Measurements from ENCODE around the gene CCND2.

The CCND2 gene

GRCh38 chr12:4265280-4265679 lies 8.3 kb upstream of the CCND2 start:
- H3K9ac ChIP-seq (ENCODE audit: low read length) = no peak overlapping the region
- no peaks in the 10 kb centered on the region for H3K36me3 ChIP-seq (ENCODE audit: control insufficient read depth, insufficient read depth, low read length)
- H3K4me3 ChIP-seq (ENCODE audit: low read length) = no peak overlapping the region
- no peak overlapping the region for H3K27ac ChIP-seq (ENCODE audit: low read depth, low read length)
- no peaks in the 10 kb centered on the region for H3K4me1 ChIP-seq (ENCODE audit: control insufficient read depth, insufficient read depth, low read length)
- no peaks in the 10 kb centered on the region for H3K27me3 ChIP-seq (ENCODE audit: control insufficient read depth, insufficient read depth, low read length)

DNA sequence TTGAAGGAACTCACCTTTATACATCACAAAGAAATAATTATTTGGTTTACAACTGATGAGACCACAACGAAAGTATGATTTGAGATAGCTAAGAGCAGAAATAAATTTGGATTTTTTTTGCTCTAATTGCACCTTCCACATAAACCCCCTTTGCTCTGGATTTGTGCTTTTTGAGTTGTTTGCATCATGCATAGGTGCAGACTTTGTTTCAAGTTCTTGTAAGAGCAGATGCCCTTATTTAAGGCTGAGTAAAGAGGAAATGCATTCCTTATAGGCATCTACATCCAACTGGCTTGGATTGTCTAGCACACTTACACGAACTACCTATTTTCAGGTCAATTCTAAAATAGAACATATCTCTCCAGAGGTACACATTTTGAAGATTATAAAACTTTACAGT lies 6.6 kb upstream of the CCND2 start:
- Histone ChIP-seq H3K36me3 (ENCODE audit: control insufficient read depth, insufficient read depth, low read length) (no peaks in the 10 kb centered on the region), H3K4me3 (ENCODE audit: low read length) (no peak overlapping the region), H3K4me1 (ENCODE audit: control insufficient read depth, insufficient read depth, low read length) (no peaks in the 10 kb centered on the region), H3K9ac (ENCODE audit: low read length) (no peak overlapping the region), H3K27ac (ENCODE audit: low read depth, low read length) (no peak overlapping the region), H3K27me3 (ENCODE audit: control insufficient read depth, insufficient read depth, low read length) (no peaks in the 10 kb centered on the region)

DNA sequence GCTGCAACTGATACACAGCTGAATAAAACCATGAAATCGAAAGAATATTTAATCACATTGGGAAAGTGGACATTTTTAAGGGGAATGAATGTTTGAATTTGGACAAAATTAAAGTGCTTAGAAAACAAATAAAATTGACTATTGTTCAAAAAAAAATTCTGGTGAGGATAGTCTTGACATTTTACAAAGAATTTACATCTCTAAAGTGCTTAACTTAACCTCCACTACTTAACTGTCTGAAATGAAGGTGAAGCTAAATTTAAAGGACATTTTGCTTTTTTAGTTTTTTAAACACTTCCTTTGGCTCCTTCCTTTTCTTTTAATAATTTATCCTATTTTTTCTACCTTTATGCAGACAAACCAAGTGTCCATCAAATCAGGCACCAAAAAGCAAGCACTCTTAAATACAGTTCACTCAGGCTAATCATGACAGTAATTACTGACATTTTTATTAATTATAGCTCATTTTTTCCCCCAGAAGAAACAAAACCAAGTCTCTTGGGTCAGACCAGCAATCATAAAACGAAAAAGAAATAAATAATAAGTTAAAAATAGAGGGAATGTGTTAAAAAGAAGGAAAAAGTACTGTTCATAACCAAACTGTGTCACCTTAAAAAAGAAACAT lies 5.7 kb upstream of the CCND2 start:
- H3K4me1 ChIP-seq (ENCODE audit: control insufficient read depth, insufficient read depth, low read length) = peaks cover 5% of the 10 kb centered on the region
- no peaks in the 10 kb centered on the region for H3K36me3 ChIP-seq (ENCODE audit: control insufficient read depth, insufficient read depth, low read length)
- no peak overlapping the region for H3K4me3 ChIP-seq (ENCODE audit: low read length)
- H3K9ac ChIP-seq (ENCODE audit: low read length) = no peak overlapping the region
- H3K27ac ChIP-seq (ENCODE audit: low read depth, low read length) = no peak overlapping the region
- H3K27me3 ChIP-seq (ENCODE audit: control insufficient read depth, insufficient read depth, low read length) = no peaks in the 10 kb centered on the region

DNA sequence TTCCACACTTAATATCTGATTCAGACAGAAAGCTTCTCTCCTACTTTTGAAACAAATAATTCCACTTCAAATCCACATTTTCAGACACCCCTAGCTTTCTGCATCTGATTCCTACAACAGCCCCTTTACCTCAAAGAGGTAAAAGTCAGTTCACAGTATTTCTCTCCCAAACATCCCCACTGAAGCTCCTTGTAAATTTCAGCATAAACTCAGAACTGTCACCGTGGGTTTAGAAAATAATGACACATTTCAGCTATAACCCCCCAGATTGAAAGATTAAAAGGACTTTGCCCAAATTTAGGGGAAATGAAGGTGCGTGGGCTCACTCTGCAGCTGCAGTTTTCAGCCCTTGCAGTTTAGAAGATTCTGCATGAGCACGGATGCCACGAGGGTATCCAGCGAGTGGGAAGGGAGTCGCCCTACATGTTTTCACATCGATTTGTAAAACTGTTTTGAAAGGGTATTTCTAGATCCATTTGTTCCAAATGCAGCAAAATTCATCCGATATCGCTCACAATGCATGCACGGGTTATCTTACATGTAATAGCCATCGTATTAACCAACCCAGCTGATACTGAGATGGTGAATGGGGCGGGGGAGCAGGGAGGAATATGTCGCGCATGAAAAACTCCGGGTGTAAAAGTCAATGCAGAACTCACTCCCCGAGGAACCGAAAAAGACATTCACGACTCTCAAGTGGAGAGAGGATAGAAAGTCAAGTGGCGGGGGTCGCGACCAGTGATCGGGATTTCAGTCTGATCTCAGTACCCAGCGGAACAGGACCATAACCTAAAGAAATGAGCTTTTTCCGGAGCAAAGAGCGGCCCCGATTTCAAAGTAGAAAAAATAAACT lies 5.0 kb upstream of the CCND2 start:
- Histone ChIP-seq H3K27me3 (ENCODE audit: control insufficient read depth, insufficient read depth, low read length) (no peaks in the 10 kb centered on the region), H3K4me1 (ENCODE audit: control insufficient read depth, insufficient read depth, low read length) (peaks cover 8% of the 10 kb centered on the region), H3K36me3 (ENCODE audit: control insufficient read depth, insufficient read depth, low read length) (no peaks in the 10 kb centered on the region), H3K27ac (ENCODE audit: low read depth, low read length) (peak overlapping the region; percentile 89), H3K9ac (ENCODE audit: low read length) (peak overlapping the region; percentile 41), H3K4me3 (ENCODE audit: low read length) (peak overlapping the region; percentile 69)

DNA sequence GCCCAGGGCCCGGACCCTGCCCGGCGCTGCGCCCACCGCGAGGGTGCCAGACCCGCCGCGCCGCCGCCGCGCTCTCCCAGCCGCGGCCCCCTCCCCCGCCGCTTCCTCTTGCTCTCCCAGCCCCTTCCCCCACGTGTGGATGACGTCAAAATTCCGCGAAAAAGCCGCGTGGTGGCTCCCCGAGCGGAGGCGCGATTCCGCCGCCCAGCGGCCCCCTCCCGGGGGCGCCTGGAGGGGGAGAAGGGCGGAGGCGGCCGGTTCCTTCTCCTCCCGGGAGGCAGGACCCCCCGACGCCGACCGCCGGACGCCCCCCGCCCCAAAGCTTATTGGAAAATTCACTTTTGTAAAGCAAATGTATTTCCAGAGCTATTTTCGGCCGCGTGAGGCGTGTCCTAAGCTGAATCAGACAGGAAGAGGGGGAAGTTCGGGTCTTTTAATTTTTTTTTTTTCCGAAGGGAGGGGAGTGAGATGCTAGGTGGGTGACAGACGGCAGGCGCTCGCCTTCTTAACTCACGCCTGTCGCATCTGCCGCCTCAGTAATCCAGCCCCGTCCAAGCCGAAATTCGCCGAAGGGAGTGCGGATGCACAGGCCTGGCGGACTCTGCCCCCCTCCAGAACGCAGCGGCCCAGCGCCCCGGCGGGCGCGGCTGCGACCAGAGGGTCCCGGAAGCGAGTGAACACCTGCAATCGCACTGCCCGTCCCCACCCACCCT lies 4.1 kb upstream of the CCND2 start:
- Histone ChIP-seq H3K36me3 (ENCODE audit: control insufficient read depth, insufficient read depth, low read length) (no peaks in the 10 kb centered on the region), H3K4me1 (ENCODE audit: control insufficient read depth, insufficient read depth, low read length) (peaks cover 8% of the 10 kb centered on the region), H3K4me3 (ENCODE audit: low read length) (peak overlapping the region; percentile 55), H3K9ac (ENCODE audit: low read length) (no peak overlapping the region), H3K27me3 (ENCODE audit: control insufficient read depth, insufficient read depth, low read length) (no peaks in the 10 kb centered on the region), H3K27ac (ENCODE audit: low read depth, low read length) (peak overlapping the region; percentile 89)

DNA sequence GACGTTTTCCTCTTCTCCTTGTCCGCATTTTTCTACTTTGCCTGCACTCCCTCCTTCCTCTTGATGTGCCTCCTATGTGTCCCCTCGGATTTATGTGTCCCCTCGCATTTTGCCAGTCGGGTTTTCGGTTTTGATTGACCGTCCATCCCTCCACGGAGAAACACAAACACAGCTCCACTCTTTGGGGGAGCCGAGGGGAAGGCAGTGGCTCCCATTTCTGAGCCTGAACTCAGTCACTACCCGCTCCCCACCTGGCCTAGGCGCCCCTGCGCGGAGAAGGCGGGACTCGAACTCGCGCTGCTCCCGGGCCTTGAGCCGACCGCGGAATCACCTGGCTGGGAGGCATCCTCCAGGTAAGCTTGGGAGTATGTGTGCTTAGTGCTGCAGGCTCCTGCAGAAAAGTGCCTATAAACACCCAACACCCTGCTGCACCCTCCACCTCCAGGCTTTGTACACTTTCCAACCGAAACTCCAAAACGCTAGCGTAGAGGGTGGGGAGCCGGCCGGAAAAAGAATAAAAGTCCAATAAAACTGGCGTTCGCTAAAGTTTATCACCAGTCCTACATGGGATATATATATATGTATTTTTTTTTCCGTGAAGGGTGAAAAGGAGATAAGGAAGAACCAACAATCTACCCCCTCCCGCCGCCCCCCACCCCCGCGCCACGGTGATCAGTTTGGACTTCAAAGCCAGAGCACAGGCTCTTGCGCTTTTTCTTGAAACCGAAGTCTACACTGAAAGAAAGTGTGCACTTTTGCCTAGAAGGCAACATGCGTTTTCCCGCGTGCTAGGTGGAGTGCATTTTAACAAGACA lies 3.3 kb upstream of the CCND2 start:
- peak overlapping the region; percentile 89 for H3K27ac ChIP-seq (ENCODE audit: low read depth, low read length)

GRCh38 chr12:4270831-4271716 lies 2.5 kb upstream of the CCND2 start:
- Histone ChIP-seq H3K4me1 (ENCODE audit: control insufficient read depth, insufficient read depth, low read length) (peaks cover 9% of the 10 kb centered on the region), H3K9ac (ENCODE audit: low read length) (peak overlapping the region; percentile 50)

More for the DNA sequence above, 3.3 kb upstream of the CCND2 start:
- Histone ChIP-seq H3K36me3 (ENCODE audit: control insufficient read depth, insufficient read depth, low read length) (no peaks in the 10 kb centered on the region), H3K27me3 (ENCODE audit: control insufficient read depth, insufficient read depth, low read length) (no peaks in the 10 kb centered on the region), H3K4me1 (ENCODE audit: control insufficient read depth, insufficient read depth, low read length) (peaks cover 8% of the 10 kb centered on the region), H3K4me3 (ENCODE audit: low read length) (peak overlapping the region; percentile 56), H3K9ac (ENCODE audit: low read length) (peak overlapping the region; percentile 50)

GRCh38 chr12:4271717-4272423 lies 1.7 kb upstream of the CCND2 start:
- H3K36me3 ChIP-seq (ENCODE audit: control insufficient read depth, insufficient read depth, low read length) = no peaks in the 10 kb centered on the region
- H3K9ac ChIP-seq (ENCODE audit: low read length) = peak overlapping the region; percentile 54
- H3K27me3 ChIP-seq (ENCODE audit: control insufficient read depth, insufficient read depth, low read length) = no peaks in the 10 kb centered on the region
- H3K4me3 ChIP-seq (ENCODE audit: low read length) = peak overlapping the region; percentile 99
- H3K4me1 ChIP-seq (ENCODE audit: control insufficient read depth, insufficient read depth, low read length) = peaks cover 16% of the 10 kb centered on the region
- H3K27ac ChIP-seq (ENCODE audit: low read depth, low read length) = peak overlapping the region; percentile 98

More at GRCh38 chr12:4270831-4271716, 2.5 kb upstream of the CCND2 start:
- Histone ChIP-seq H3K27me3 (ENCODE audit: control insufficient read depth, insufficient read depth, low read length) (no peaks in the 10 kb centered on the region), H3K27ac (ENCODE audit: low read depth, low read length) (peak overlapping the region; percentile 85), H3K36me3 (ENCODE audit: control insufficient read depth, insufficient read depth, low read length) (no peaks in the 10 kb centered on the region), H3K4me3 (ENCODE audit: low read length) (peak overlapping the region; percentile 56)

DNA sequence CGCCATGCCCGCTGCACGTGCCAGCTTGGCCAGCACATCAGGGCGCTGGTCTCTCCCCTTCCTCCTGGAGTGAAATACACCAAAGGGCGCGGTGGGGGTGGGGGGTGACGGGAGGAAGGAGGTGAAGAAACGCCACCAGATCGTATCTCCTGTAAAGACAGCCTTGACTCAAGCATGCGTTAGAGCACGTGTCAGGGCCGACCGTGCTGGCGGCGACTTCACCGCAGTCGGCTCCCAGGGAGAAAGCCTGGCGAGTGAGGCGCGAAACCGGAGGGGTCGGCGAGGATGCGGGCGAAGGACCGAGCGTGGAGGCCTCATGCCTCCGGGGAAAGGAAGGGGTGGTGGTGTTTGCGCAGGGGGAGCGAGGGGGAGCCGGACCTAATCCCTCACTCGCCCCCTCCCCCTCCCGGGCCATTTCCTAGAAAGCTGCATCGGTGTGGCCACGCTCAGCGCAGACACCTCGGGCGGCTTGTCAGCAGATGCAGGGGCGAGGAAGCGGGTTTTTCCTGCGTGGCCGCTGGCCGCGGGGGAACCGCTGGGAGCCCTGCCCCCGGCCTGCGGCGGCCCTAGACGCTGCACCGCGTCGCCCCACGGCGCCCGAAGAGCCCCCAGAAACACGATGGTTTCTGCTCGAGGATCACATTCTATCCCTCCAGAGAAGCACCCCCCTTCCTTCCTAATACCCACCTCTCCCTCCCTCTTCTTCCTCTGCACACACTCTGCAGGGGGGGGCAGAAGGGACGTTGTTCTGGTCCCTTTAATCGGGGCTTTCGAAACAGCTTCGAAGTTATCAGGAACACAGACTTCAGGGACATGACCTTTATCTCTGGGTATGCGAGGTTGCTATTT lies 914 bp upstream of the CCND2 start:
- peaks cover 2% of the 10 kb centered on the region for H3K36me3 ChIP-seq (ENCODE audit: control insufficient read depth, insufficient read depth, low read length)
- H3K9ac ChIP-seq (ENCODE audit: low read length) = peak overlapping the region; percentile 54
- H3K27me3 ChIP-seq (ENCODE audit: control insufficient read depth, insufficient read depth, low read length) = no peaks in the 10 kb centered on the region
- H3K27ac ChIP-seq (ENCODE audit: low read depth, low read length) = peak overlapping the region; percentile 98
- peaks cover 23% of the 10 kb centered on the region for H3K4me1 ChIP-seq (ENCODE audit: control insufficient read depth, insufficient read depth, low read length)
- H3K4me3 ChIP-seq (ENCODE audit: low read length) = peak overlapping the region; percentile 99

DNA sequence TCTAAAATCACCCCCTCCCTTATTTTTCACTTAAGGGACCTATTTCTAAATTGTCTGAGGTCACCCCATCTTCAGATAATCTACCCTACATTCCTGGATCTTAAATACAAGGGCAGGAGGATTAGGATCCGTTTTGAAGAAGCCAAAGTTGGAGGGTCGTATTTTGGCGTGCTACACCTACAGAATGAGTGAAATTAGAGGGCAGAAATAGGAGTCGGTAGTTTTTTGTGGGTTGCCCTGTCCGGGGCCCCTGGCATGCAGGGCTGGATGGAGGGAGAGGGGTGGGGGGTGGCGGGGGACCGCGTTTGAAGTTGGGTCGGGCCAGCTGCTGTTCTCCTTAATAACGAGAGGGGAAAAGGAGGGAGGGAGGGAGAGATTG lies 300 bp upstream of the CCND2 start:
- peak overlapping the region; percentile 98 for H3K27ac ChIP-seq (ENCODE audit: low read depth, low read length)
- no peak overlapping the region for H3K9ac ChIP-seq (ENCODE audit: low read length)
- peak overlapping the region; percentile 99 for H3K4me3 ChIP-seq (ENCODE audit: low read length)
- peaks cover 2% of the 10 kb centered on the region for H3K36me3 ChIP-seq (ENCODE audit: control insufficient read depth, insufficient read depth, low read length)
- no peaks in the 10 kb centered on the region for H3K27me3 ChIP-seq (ENCODE audit: control insufficient read depth, insufficient read depth, low read length)
- H3K4me1 ChIP-seq (ENCODE audit: control insufficient read depth, insufficient read depth, low read length) = peaks cover 29% of the 10 kb centered on the region

Data from rectal smooth muscle tissue (tissue), 1 donor.